HG03039 (cell line): ENCODE results near the gene TRABD.

Experiments
- ATAC-seq: cut with Tn5 transposase; IDR thresholded peaks from one replicate; pipeline ENCODE4 v1.9.1; 2021; ENCODE audit warnings: mild to moderate bottlenecking, moderate library complexity; ENCODE audit not compliant: unreplicated experiment

Gene TRABD

DNA sequence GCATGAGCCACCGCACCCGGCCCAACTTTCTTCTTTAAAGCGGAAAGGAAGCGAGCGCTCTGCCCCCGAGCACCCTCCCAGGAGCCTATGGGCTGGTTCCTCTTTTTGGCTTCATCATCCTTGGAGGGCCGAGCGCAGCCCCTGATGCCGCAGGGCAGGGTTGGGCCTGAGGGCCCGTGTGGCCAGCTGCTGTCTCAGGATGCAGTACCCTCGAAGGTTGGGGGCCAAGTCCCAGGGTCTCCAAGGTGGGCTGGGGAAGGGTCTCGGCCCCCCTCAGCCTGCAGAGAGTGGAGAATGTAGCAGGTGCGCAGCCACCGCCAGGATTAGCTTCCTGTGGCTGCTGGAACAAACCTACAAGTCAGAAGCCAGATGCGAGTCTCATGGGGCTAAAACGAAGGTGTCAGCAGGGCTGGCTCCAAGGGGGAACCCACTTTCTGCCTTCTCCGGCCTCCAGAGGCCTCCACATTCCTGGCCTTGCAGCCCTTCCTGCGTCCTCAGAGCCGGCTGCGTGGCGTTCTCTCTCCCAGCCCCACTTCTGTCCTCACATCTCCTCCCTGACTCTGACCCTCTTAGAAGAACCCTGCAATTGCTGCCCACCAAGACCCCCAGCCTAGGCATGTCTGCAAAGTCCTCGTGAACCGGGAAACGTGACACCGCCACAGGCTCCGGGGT, 12.3 kb upstream of the TRABD start:
- ATAC-seq, result no peak

GRCh38 chr22:50173983-50174355, 11.7 kb upstream of the TRABD start:
- ATAC-seq, result no peak

GRCh38 chr22:50174382-50175190, 11.1 kb upstream of the TRABD start:
- no peak for ATAC-seq

DNA sequence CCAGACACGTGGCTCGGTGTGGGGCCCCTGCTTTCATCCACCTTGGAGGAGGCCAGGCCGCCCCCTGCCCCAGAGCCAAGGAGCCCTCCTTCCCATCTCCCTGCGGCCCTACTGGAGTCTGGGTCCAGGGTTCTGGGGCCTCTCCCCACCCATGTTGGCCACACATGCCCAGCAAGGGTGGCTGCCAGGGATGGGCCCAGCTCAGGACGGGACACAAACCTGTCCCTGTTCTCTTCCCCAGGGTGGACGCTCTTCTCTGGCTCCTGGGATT, 10.6 kb upstream of the TRABD start:
- ATAC-seq, result no peak

- ATAC-seq, result no peak
Measured at GRCh38 chr22:50175921-50176849, 9.5 kb upstream of the TRABD start.

DNA sequence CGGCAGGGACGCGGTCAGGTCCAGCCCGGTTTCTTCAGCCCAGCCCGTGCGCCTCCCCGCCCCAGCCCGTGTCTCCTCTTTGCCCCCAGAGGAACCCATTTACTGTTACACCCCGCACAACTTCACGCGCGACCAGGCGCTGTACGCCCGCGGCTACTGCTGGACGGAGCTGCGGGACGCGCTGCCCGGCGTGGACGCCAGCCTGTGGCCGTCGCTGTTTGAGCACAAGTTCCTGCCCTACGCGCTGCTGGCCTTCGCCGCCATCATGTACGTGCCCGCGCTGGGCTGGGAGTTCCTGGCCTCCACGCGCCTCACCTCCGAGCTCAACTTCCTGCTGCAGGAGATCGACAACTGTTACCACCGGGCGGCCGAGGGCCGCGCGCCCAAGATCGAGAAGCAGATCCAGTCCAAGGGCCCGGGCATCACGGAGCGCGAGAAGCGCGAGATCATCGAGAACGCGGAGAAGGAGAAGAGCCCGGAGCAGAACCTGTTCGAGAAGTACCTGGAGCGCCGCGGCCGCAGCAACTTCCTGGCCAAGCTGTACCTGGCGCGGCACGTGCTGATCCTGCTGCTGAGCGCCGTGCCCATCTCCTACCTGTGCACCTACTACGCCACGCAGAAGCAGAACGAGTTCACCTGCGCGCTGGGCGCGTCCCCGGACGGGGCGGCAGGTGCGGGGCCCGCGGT, 8.7 kb upstream of the TRABD start:
- no peak for ATAC-seq

GRCh38 chr22:50177537-50178470, 7.9 kb upstream of the TRABD start:
- ATAC-seq, result no peak

- no peak for ATAC-seq
Measured at GRCh38 chr22:50178471-50178864, 7.2 kb upstream of the TRABD start.

- no peak for ATAC-seq
Measured at GRCh38 chr22:50178871-50179869, 6.5 kb upstream of the TRABD start.

DNA sequence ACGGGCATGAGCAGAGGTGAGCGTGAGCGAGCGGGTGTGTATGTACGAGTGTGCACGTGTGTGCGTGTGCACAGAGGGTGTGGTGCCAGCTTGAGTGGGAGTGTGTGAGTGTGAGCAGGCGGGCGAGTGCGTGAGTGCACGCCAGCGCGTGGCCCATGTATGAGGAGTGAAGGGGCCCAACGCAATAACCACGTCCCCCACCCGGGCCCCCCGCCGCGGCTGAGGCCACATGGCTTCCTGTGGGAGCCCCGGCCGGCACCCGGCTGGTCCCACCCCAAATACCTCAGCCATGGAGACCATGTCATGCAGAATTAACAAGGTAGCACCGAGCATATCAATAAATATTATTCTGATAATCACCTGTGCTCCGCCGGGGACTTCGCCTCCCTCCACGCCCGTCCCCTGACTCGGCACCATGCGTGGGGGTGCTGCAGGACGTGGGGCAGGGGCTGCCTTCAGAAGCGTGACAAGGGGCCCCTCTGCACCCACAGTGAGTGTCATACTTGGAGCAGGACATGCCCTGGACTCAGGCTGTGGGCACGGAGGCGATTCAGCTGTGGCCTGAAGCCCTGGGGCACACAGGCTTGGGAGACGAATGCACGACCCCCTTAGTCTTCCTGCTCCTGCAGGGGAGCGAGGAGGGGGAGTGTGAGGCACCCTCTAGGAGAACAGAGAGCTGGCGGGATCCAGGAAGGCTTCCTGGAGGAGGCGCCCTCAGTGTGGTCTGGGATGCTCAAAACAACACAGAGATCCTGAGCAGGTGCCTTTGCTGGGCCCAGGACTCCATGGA, 5.6 kb upstream of the TRABD start:
- ATAC-seq, result no peak

DNA sequence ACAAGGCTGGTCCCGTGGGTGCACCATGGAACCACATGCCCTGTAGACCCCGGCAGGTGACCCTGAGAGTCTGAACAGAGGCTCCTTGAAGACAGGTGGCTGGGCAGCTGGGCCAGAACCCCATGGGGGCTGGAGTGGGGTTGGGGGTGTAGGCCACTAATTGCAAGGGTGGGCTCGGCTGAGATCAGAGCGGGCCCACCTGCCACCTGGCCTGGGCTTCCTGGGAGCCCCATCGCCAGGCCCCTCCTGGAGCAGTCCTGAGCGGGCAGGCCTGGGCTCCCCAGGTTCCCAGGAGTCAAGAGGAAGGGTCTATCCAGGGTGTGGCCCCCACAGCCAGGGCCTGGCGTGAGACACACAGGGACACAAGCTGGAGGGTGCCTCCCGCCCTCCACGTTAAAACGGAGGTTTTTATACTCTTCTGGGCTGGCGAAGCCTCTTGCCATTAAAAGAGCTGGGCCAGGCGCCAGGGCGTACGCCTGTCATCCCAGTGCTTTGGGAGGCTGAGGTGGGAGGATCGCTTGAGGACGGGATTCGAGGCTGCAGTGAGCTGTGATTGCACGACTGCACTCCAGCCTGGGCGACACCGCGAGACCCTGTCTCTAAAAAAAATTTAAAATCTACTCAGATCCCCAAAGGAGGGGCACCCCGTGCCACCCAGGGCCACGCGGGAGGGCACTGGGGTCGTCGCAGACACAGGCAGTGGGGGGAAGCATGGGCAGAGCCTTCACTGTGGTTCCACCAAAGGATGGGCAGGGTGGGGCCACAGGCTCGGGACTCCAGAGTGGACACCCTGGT, 4.8 kb upstream of the TRABD start:
- no peak for ATAC-seq

GRCh38 chr22:50182176-50183081, 3.3 kb upstream of the TRABD start:
- no peak for ATAC-seq

DNA sequence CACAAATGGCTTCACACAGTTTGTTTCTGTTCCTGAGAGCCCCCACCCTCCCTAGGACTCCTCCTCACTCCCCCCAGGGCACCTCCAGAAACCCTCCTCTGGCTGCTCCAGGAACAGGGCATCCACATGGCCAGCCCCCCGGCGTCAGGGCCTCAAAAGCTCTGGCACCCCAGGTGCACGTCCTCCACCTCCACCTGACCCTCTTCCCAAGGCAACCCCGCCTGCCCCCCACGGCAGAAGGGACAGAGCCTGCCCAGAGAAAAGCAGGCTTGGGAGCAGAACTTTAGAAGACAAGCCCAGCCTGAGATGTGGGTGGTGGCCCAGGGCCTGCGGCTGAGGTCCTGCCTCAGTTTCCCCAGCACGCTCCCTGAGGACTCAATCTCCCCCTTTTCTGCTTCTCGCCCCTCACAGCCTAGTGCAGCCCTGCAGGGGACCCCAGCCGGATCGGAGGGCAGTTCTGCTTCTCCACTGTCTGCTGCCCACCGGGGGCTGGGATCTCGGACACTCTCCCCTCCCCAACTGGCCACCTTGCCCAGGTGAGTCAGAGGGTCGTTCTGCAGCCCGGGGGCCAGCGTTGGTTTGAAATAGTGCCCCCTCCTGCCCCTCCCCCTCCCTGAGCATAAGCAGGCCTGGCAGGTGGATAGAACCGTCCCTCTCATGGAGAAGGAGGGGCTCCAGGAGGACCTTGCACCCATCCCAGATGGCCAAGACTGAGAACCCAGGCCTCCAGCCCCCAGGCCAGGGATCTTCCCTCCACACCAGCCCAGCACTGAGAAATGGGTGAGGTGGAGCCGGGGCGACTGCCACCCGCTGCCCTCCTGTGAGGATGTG, 2.4 kb upstream of the TRABD start:
- ATAC-seq, result no peak

- ATAC-seq, result no peak
Measured at GRCh38 chr22:50184004-50184901, 1.5 kb upstream of the TRABD start.
